Muscle of leg (tissue), 11 donors: Measurements from ENCODE around the gene THRB. TPM values are rescaled to one million over a fixed set of nuclear protein-coding genes. Genes with fewer than 3 reads are reported as not detected.

Source experiments
- DNase-seq: peaks from one replicate; pipeline ENCODE4 v3.0.0; 2013
- H3K27ac ChIP-seq: one replicate; pipeline ENCODE4 v1.5.1; 2013; ENCODE audit warnings: mild to moderate bottlenecking, low read length, control low read depth
- H3K27me3 ChIP-seq: one replicate; pipeline ENCODE4 v1.6.1; 2013; ENCODE audit warnings: low read length; ENCODE audit not compliant: control insufficient read depth, insufficient read depth
- H3K36me3 ChIP-seq: one replicate; pipeline ENCODE4 v1.6.1; 2013; ENCODE audit warnings: low read length; ENCODE audit not compliant: control insufficient read depth, insufficient read depth
- H3K4me1 ChIP-seq: one replicate; pipeline ENCODE4 v1.6.1; 2013; ENCODE audit warnings: low read length; ENCODE audit not compliant: control insufficient read depth, insufficient read depth
- H3K4me3 ChIP-seq: one replicate; pipeline ENCODE4 v1.5.1; 2013; ENCODE audit warnings: low read length, control low read depth
- H3K9me3 ChIP-seq: replicated peaks from 2 replicates; pipeline ENCODE4 v1.6.1; 2013; ENCODE audit warnings: low read depth, low read length; ENCODE audit not compliant: control insufficient read depth
- WGBS: methylation state at CpG from one replicate; pipeline ENCODE4 v1.1.5; 2013; ENCODE audit warnings: missing lambda C conversion rate; ENCODE audit not compliant: insufficient coverage; 5-methylcytosine and 5-hydroxymethylcytosine counted together
- polyA plus RNA-seq, 8 donors: library from polyadenylated mRNA; unstranded; fragments of 120-200 nt; gene quantifications; one replicate each; pipeline versions ENCODE4 v1.2.1 to v1.2.3, GENCODE V29; 2013; ENCODE audit warnings: inconsistent platforms in 1 of 8, low replicate concordance in 1 of 8; ENCODE audit not compliant: insufficient read length in 8 of 8, insufficient read depth in 1 of 8
- total RNA-seq: library from RNA; stranded (reverse); fragments of 120-200 nt; gene quantifications from one replicate; pipeline ENCODE4 v1.2.4, GENCODE V29; 2013

The THRB gene
- total and polyA plus RNA-seq, 9 donors = 0.33 to 3.1 (median 1.7) TPM

DNA sequence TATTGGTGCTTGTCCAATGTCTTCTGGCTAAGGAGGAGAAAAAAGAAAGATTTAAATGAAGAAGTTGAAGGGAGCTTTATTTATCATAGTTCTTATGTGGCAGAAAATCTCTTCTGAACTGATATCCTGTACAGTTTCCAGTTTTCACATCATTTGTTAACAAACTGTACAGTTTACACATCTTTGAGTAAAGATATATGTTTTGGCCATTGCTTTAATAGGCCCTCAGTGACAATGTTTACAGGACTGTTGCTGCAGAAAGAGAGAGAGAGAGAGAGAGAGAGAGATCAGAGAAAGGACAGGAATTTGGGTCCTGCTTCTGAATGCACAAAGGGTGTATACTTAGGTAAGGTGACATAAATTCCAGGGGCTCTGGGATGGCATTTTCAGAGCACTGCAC is 361.2 kb downstream of the THRB start:
- Histone ChIP-seq H3K9me3 (no peaks in the 10 kb centered on the region), H3K4me1 (peaks cover 2% of the 10 kb centered on the region), H3K4me3 (no peak overlapping the region), H3K27ac (no peak overlapping the region), H3K27me3 (no peaks in the 10 kb centered on the region), H3K36me3 (no peaks in the 10 kb centered on the region)
- no peak for DNase-seq

- Histone ChIP-seq H3K27ac (no peak overlapping the region), H3K36me3 (no peaks in the 10 kb centered on the region), H3K27me3 (no peaks in the 10 kb centered on the region), H3K4me1 (peaks cover 2% of the 10 kb centered on the region), H3K9me3 (no peaks in the 10 kb centered on the region), H3K4me3 (no peak overlapping the region)
- no peak for DNase-seq
- WGBS = no CpG with 5 or more reads among the region's 5 CpGs
Observed at GRCh38 chr3:24129549-24129948, 365.1 kb downstream of the THRB start.

GRCh38 chr3:24128199-24129005 is 366.2 kb downstream of the THRB start:
- Histone ChIP-seq H3K4me1 (peaks cover 2% of the 10 kb centered on the region), H3K36me3 (no peaks in the 10 kb centered on the region), H3K4me3 (no peak overlapping the region), H3K27me3 (no peaks in the 10 kb centered on the region), H3K27ac (no peak overlapping the region), H3K9me3 (no peaks in the 10 kb centered on the region)
- DNase-seq = peak; percentile 61
- 0% methylated on average over 1 of the region's 4 CpGs for WGBS

DNA sequence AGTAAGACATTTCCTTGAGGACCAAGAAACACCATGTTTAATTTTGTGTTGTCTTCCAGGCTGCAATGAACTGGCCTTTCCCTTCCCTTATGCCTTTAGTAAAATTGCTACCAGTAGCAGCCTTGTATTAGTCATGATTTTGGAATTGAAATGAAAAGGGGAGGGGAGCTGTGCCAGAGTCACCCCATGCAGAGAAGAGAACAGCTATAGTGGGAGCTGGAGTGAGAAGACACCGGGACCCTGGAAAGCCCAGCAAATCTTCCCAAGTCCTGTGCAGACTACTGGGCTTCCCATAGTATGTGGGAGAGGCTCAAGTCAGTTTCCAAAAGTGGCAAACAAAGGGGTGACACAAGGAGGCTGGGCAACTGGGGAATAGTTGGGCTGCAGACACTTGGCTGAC is 371.1 kb downstream of the THRB start:
- H3K4me1 ChIP-seq = peaks cover 1% of the 10 kb centered on the region
- WGBS = 100% methylated on average over 1 of the region's 1 CpG
- no peaks in the 10 kb centered on the region for H3K9me3 ChIP-seq
- H3K36me3 ChIP-seq = no peaks in the 10 kb centered on the region
- DNase-seq = no peak
- H3K27me3 ChIP-seq = no peaks in the 10 kb centered on the region
- no peak overlapping the region for H3K27ac ChIP-seq
- H3K4me3 ChIP-seq = no peak overlapping the region

DNA sequence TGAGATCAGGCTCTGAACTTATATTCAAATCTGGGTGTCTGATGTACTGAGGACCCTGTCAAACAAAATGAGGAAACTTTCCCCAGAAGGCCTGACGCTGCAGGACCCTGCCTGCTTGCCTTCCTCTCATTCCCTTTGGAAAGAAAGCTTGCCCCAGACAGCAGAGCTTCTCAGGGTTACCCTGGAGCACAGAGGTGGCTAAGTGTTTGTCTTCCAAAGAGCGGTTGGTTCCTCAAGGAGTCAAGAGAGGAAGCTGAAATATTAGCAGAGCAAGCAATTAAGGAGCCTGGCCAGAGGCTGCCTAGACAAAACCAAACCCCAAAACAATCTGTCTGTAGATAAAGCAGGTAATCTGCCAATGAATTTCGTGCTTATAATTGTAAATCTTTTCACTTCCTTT is 374.2 kb downstream of the THRB start:
- H3K27ac ChIP-seq = no peak overlapping the region
- H3K27me3 ChIP-seq = no peaks in the 10 kb centered on the region
- H3K9me3 ChIP-seq = no peaks in the 10 kb centered on the region
- no peaks in the 10 kb centered on the region for H3K36me3 ChIP-seq
- no peak overlapping the region for H3K4me3 ChIP-seq
- no peak for DNase-seq
- H3K4me1 ChIP-seq = no peaks in the 10 kb centered on the region
- no CpG with 5 or more reads among the region's 3 CpGs for WGBS

- H3K27ac ChIP-seq = no peak overlapping the region
Observed at GRCh38 chr3:24119321-24119751, 375.3 kb downstream of the THRB start.

DNA sequence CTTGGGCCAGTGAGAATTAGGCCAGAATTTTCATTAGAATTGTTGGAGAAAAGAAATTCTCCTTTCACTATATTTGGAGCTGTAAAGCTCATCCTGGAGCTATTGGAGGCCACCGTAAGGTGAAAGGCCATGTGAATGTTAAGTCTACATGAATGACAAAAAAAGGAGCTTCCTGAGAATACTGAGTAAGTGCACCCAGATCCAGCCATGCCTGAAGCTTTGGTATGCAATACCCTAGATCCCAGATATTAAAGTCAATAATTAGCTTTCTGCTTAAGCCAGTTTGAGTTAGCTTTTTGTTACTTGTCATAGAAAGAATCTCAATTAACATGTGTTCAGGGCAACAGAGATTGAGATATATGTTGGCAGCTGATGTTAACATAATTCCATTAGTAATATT is 377.1 kb downstream of the THRB start:
- Histone ChIP-seq H3K36me3 (no peaks in the 10 kb centered on the region), H3K4me1 (no peaks in the 10 kb centered on the region), H3K9me3 (no peaks in the 10 kb centered on the region), H3K4me3 (no peak overlapping the region), H3K27me3 (no peaks in the 10 kb centered on the region), H3K27ac (no peak overlapping the region)
- DNase-seq = no peak
- no CpG with 5 or more reads among the region's 1 CpG for WGBS

More at GRCh38 chr3:24119321-24119751, 375.3 kb downstream of the THRB start:
- Histone ChIP-seq H3K4me3 (no peak overlapping the region), H3K36me3 (no peaks in the 10 kb centered on the region), H3K4me1 (no peaks in the 10 kb centered on the region), H3K9me3 (no peaks in the 10 kb centered on the region), H3K27me3 (no peaks in the 10 kb centered on the region)
- DNase-seq = no peak
- 81% methylated on average over 12 of the region's 12 CpGs for WGBS

GRCh38 chr3:24111711-24112110 is 382.9 kb downstream of the THRB start:
- H3K4me3 ChIP-seq = no peak overlapping the region
- no peak overlapping the region for H3K27ac ChIP-seq
- no peaks in the 10 kb centered on the region for H3K4me1 ChIP-seq
- no peaks in the 10 kb centered on the region for H3K9me3 ChIP-seq
- DNase-seq = no peak
- H3K27me3 ChIP-seq = no peaks in the 10 kb centered on the region
- no peaks in the 10 kb centered on the region for H3K36me3 ChIP-seq
- no CpG with 5 or more reads among the region's 1 CpG for WGBS

DNA sequence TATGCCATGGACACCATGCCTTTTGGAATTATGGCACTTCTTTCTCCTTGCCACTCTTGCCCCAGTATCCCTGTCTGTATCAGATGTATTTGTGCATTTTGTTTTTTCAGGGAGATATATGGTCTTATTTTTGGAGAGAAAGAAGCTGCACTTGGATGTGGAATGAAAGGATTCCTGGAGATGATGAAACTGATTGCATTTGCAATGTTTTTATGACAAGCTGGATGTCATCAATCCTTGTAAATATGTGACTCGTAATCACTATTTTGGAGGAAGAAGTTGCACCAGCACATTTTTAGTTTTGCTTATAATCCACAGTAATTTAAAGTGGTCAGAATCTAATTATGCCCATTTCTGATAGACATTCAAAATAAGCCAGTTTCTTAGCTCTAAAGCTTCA is 384.6 kb downstream of the THRB start:
- H3K9me3 ChIP-seq = no peaks in the 10 kb centered on the region
- DNase-seq = no peak
- no peak overlapping the region for H3K27ac ChIP-seq
- no CpG with 5 or more reads among the region's 1 CpG for WGBS
- no peak overlapping the region for H3K4me3 ChIP-seq
- H3K36me3 ChIP-seq = no peaks in the 10 kb centered on the region
- H3K4me1 ChIP-seq = no peaks in the 10 kb centered on the region
- no peaks in the 10 kb centered on the region for H3K27me3 ChIP-seq

GRCh38 chr3:24101676-24102168 is 392.9 kb downstream of the THRB start:
- H3K4me3 ChIP-seq = no peak overlapping the region
- no peaks in the 10 kb centered on the region for H3K9me3 ChIP-seq
- no peak overlapping the region for H3K27ac ChIP-seq
- H3K36me3 ChIP-seq = no peaks in the 10 kb centered on the region
- WGBS = 52% methylated on average over 2 of the region's 2 CpGs
- DNase-seq = peak; percentile 28
- peaks cover 6% of the 10 kb centered on the region for H3K4me1 ChIP-seq
- H3K27me3 ChIP-seq = no peaks in the 10 kb centered on the region
